H1 (cell line): ENCODE measurements around the gene UBE2V1. TPM values are rescaled to one million over a fixed set of nuclear protein-coding genes. Genes with fewer than 3 reads are reported as not detected.

ENCODE experiments used
- CBX8 ChIP-seq: fragments of 300-800, 300-1000 bp; sonication (generic); IDR thresholded peaks from 2 replicates; pipeline ENCODE4 v1.7.1; 2016; ENCODE audit warnings: low read depth, low read length, borderline replicate concordance
- polyA plus RNA-seq, 7 experiments: library from polyadenylated mRNA; depleted of rRNA in 3 of 7; stranded (reverse) in 5 of 7; unstranded in 2 of 7; fragments of >200 nt in 5 of 7; fragments of 200-250 nt in 2 of 7; gene quantifications; 1 replicate in 5 of 7; 2 replicates in 1 of 7; 4 replicates in 1 of 7; pipeline versions ENCODE4 v1.2.1 to v1.2.3, GENCODE V29; 2011 to 2013; ENCODE audit warnings: missing spikeins in 2 of 7, mixed read lengths in 2 of 7
- total RNA-seq: library from RNA; stranded (reverse); fragmentation: NEBNext Ultra II Directional; extraction: Animal tissue kit (Norgen Biotek cat#: 25700); gene quantifications from 2 replicates; pipeline ENCODE4 v1.2.1, GENCODE V29; 2021

The UBE2V1 gene
- total and polyA plus RNA-seq, 2 of the 8 experiments (the other 6 are each of a cell fraction or from before 2014, with no cell fraction given) = 141 to 184 TPM

- no peak for TF ChIP-seq CBX8
These were observed 34.9 kb downstream of the UBE2V1 start (continued) for GRCh38 chr20:50077818-50078601.
